IPS-NIHi7 (cell line): ENCODE measurements around the gene CYP4X1.
"Not testable (repeated sequence)": the region's sequence is repeated elsewhere in the genome, so short reads cannot be mapped to it uniquely, and the experiment has no call there.

Source experiments
- DNase-seq: peaks from one replicate; pipeline ENCODE4 v3.0.0; 2012; ENCODE audit warnings: mixed read lengths; ENCODE audit errors: extremely low spot score

The CYP4X1 gene, protein sequence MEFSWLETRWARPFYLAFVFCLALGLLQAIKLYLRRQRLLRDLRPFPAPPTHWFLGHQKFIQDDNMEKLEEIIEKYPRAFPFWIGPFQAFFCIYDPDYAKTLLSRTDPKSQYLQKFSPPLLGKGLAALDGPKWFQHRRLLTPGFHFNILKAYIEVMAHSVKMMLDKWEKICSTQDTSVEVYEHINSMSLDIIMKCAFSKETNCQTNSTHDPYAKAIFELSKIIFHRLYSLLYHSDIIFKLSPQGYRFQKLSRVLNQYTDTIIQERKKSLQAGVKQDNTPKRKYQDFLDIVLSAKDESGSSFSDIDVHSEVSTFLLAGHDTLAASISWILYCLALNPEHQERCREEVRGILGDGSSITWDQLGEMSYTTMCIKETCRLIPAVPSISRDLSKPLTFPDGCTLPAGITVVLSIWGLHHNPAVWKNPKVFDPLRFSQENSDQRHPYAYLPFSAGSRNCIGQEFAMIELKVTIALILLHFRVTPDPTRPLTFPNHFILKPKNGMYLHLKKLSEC

DNA sequence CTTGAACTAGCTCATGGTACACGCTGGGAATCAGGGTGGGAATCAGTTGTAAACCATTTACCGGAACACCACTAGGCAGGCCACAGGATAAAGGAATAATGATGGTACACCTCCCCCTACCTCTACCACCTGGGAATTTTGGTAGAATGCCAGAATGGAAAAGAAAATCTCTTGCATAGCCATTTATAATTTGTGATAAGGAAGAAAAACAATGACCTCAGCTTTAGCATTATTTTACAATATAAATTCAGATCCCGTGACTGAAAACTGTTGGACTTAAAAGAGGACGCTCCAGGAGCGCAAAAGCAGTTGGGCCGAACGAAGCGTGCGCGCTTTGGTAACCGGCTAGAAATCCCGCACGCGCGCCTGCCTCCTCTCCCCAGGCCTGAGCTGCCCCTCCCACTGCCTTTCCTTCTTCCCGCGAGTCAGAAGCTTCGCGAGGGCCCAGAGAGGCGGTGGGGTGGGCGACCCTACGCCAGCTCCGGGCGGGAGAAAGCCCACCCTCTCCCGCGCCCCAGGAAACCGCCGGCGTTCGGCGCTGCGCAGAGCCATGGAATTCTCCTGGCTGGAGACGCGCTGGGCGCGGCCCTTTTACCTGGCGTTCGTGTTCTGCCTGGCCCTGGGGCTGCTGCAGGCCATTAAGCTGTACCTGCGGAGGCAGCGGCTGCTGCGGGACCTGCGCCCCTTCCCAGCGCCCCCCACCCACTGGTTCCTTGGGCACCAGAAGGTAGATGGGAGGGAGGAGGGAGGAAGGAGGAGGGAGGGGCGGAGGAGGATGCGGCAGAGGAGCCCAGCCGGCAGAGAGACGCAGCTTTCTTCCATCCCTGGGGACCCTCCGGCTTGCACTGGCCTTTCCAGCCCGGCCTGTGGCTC lies at the start of gene CYP4X1:
Gene CYP4X1, plus strand, starts transcription at position 402 of the 873 bp plus-strand sequence. Its CDS starts 149 bp downstream, at position 551.
- peak; percentile 62 for DNase-seq

DNA sequence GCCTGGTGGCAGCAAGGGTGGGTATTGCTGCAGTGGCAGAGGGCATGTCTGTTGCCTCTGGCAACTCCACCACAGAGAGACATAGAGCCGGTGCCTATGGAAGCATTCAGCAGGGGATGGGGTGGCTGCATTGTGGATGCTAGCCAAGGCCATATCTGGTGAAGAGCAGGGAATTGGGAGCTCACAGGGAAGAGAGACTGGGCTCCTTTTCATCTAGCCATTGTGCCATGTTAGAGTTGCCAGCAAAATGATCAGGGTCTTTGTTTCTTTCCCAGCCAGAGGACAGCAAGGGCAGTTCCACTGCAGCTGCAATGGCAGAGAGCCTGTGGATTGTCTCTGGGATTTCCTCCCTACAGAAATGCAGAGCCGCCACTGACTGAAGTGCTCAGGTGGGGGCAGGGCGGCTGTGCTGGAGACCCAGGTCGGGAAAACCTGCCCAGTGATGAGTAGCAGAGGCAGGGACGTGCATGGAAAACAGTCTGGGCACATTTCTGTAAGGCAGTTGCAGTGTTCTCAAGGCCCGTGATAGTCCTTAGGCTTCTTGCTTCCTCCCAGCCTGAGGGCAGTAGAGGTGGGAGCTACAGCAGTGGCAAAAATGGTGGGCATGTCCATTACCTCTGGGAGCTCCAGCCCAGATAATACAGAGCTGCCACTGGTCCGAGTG lies 40.2 kb upstream of the CYP4X1 start:
- peak; percentile 41 for DNase-seq

DNA sequence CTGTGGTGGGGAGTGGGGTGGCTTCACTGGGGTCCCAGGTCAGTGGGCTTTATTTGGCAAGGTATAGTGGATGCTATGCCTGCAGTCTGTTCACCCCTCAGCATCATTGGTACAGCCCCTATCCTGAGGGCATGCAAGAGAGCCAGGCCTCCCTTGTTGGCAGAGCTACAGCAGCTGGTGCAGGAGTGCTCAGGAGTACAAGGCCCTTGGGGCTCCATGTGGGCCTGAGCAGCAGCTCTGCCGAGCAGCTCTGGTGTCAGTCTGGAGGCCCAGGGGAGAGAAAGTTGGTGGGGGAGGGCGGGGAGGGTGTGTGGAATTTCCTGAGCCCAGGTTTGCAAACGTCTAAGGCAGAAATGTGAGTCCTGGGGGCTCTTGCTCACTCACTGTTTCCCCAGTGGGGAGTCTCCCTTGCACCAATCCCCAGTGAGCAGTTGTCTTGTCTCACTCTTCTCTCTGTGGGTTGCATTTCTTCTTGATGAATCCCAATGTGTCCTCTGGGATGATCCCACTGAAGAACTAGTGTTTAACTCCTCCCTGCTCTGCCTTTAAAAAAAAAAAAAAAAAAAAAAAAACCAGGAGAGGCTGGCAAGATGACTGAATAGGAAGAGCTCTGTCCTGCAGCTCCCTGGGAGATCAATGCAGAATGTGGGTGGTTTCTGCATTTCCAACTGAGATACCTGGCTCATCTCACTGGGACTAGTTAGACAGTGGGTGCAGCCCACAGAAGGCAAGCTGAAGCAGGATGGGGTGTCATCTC lies 39.5 kb upstream of the CYP4X1 start:
- peak; percentile 46 for DNase-seq

DNA sequence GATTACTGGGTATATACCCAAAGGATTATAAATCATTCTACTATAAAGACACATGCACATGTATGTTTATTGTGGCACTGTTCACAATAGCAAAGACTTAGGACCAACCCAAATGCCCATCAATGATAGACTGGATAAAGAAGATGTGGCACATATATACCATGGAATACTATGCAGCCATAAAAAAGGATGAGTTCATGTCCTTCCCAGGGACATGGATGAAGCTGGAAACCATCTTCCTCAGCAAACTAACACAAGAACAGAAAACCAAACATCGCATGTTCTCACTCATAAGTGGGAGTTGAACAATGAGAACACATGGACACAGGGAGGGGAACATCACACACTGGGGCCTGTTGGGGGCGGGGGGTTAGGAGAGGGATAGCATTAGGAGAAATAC lies 32.9 kb upstream of the CYP4X1 start:
- DNase-seq: not testable (repeated sequence)

- peak; percentile 31 for DNase-seq
These were observed 32.2 kb upstream of the CYP4X1 start for GRCh38 chr1:46991083-46991923.

DNA sequence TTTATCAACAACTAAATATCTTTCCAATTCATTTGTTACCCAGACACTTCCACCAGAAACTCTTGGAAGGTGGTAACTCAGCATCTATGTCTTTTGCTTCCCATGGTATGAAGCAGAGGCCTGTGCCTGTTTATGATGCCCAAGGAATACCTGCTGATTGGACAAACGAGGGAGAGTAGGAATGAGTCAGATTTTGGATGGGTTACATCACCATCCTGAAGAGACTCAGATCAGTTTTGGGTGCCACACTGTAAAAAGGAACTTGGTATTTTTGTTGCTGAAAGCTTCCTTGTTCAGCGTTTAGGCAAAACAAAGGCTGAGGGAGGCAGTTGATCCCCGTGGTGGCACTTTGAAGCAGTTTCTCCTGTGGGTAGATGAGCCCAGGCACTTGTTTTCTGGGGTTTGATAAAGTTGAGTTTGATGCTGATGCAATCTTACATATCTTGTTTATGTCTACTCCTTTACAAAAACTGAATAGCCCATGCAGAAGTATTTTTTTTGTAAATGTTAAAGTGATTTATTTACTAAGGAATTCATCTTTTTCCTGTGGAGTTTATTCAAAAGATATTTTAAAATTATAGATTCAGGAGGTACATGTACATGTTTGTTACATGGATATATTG lies 26.7 kb upstream of the CYP4X1 start:
- DNase-seq: no peak

- no peak for DNase-seq
These were observed 21.3 kb upstream of the CYP4X1 start for GRCh38 chr1:47002211-47002610.

GRCh38 chr1:47003896-47004403 lies 19.5 kb upstream of the CYP4X1 start:
- no peak for DNase-seq

DNA sequence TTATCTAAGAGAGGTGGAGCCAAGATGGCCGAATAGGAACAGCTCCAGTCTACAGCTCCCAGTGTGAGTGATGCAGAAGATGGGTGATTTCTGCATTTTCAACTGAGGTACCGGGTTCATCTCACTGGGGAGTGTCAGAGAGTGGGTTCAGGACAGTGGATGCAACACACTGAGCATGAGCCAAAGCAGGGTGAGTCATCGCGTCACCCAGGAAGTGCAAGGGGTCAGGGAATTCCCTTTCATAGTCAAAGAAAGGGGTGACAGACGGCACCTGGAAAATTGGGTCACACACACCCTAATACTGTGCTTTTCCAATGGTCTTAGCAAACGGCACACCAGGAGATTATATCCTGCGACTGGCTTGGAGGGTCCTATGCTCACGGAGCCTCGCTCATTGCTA lies 17.0 kb upstream of the CYP4X1 start:
- DNase-seq: not testable (repeated sequence)

- no peak for DNase-seq
These were observed 10.2 kb upstream of the CYP4X1 start for GRCh38 chr1:47013293-47013692.

GRCh38 chr1:47021070-47021469 lies 2.4 kb upstream of the CYP4X1 start:
- DNase-seq: no peak

DNA sequence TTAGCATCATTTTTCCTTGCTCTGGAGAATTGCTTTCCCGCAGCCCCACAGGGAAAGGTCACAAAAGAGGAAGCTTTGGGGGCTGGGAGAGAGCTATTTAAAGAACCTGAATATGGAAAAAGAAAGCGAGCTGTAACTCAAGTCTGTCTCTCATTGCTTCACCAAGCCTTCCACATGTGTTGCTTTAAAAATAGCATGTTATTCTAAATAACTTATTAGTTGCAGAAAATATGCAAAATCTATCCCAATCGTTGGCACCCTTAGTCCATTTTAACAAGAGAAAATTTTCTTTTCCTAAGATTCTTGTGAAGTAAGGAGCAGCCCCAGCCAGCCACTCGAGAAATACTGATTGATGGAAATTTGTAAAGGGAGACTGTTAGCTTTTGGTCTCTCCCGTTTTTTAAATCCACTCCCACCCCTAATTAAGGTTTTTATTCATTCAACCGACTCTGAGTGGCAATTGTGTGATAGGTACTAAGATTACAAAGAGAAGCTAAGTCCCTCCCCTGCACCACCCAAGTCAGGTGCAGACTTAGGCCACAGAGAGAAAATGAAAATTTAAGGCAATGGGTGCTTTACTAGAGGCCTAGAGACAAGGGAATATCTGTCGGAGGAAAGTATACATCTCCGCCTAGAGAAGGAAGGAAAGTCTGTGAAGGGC lies 802 bp downstream of the CYP4X1 start:
- no peak for DNase-seq

DNA sequence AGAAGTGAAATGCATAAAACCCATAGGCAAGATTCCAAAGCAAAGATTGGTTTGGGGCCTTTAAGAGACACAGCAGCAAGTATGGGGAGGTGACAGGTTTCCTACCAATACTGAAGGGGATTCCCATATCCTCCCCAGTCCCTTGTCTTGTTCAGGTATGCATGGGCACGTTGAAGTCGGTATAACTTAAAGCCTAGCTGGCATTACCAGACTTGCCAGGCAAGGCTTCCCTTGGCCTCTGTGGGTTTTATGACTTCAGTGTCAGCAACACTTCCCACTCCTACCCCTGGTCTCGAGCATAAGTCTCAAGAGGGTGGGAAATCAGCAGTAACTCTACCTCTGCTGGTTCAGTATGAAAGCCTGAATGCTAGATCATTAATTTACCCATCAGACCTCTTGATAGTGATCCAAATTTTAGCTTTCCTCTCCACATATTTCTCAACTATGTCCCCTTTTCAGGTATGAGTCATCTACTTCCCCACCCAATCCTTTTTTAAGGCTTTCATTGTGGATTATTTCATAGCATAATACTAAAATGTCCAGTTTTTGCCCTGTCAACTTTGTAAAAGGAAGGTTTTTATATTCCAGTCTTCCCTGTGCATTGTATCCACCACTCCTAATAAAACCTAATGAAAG lies 6.8 kb downstream of the CYP4X1 start:
- no peak for DNase-seq

DNA sequence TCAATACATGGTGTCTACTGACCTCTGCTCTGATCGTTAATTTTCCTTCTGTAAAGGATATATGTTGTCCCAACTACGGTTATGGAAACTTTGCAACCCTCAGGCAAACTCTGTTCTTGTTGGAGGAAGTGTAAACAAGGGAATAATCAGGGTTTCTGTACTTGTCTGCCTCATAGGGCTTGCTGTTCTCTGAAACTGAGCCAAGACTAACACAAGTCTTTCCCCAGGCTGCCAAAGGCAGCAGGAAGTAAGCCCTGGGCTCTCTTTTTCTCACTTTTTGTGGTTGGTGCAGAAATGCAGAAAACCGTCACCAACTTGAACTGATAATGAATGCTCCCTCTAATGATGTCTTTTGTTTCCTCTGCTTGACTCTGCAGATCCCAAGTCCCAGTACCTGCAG lies 7.6 kb downstream of the CYP4X1 start:
- no peak for DNase-seq

DNA sequence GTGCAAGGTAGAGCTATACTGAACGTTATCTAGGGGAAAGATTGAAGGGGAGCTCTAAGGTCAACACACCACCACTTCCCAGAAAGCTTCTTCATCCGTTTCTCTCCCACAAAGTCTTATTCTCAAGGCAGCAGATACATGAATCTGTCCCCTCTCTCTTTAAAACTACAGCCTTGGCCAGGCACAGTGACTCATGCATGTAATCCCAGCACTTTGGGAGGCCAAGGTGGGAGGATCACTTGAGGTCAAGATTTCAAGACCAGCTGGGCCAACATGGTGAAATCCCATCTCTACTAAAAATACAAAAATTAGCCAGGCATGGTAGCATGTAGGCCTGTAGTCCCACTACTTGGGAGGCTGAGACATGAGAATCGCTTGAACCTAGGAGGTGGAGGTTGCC lies 8.1 kb downstream of the CYP4X1 start:
- no peak for DNase-seq

- no peak for DNase-seq
These were observed 13.3 kb downstream of the CYP4X1 start for GRCh38 chr1:47036764-47037163.

- DNase-seq: no peak
These were observed 35.9 kb downstream of the CYP4X1 start for GRCh38 chr1:47059376-47059775.

DNA sequence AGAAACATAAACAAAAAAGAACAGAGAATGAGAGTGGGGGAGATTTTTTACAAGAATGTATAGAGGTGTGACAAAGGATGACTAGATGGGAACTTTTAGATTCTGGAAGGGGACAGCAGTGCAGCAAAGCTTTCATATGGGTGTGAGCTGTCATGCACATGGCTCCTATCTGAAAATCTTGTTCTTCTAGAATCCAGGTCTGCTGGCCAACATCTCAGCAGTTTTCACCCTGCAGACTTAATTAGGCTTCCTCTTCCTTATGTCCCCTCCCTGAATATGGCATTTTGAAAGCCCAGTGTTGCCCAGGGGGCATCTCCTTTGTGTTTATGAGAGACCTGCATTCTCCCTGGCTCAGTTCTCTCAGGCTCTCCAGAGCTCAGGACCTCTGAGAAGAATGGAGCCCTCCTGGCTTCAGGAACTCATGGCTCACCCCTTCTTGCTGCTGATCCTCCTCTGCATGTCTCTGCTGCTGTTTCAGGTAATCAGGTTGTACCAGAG lies 43.7 kb downstream of the CYP4X1 start, which contains the start of gene CYP4Z1:
Gene CYP4Z1, plus strand, starts transcription at position 135 of the 498 bp plus-strand sequence. Its CDS starts 260 bp downstream, at position 395.
- no peak for DNase-seq
